Measurements from ENCODE around the gene CLCN6. TPM values are rescaled to one million over a fixed set of nuclear protein-coding genes. Genes with fewer than 3 reads are reported as not detected.
A peak's percentile ranks its signal among the peaks of the same experiment; 100 is the strongest.

The CLCN6 gene
- total and polyA plus RNA-seq, 2 of the 13 experiments (the other 11 are each of a cell fraction or from before 2014, with no cell fraction given): 14.9 to 19.3 TPM

DNA sequence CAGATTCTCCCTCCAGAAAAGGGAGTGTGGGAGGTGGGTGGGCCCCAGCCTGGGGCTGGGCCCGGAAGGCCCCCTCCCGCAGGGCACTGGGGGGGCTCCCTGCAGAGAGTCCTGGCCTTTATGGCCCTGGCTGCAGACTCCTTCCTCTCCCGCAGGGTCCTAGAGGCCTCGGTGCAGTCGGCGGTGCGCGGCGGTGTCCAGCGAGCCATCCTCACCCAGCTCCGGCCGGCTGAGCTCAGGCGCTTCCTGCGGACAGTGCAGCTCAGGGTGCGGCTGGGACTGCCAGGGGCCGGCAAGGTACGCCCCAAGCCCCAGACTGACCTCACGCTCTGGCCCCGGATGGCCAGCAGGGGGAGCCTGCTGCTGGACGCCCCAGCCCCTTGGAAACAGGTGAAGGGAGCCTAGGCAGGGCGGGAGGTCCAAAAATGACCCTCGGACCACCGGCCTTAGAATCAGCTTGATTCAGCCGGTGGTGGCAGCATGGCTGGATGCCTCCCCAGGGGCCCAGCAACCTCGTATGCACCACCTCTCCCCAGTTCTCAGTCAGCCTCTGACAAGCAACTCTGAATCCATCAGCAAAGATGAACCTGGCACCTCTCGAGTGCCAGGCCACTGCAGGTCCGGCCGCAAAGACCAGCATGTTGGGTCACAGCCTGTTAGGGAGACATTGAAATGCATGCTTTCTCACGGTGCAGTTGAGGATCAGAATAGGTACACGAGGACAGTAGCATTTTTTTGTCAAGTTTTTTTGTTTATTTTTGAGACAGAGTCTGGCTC, 20.8 kb upstream of the CLCN6 start (continued):
- TF ChIP-seq SKI (IDR thresholded peaks at IDR 0.05; ENCODE audit: partially characterized antibody) (no peak), MYNN (CRISPR knock-in tag; IDR thresholded peaks at IDR 0.05; ENCODE audit: low read depth) (no peak), ZNF543 (CRISPR knock-in tag; IDR thresholded peaks at IDR 0.05) (0 out of 2 replicates have a peak, but pooled peaks have one; percentile 63), ZNF607 (CRISPR knock-in tag; IDR thresholded peaks at IDR 0.05; ENCODE audit: borderline replicate concordance) (no peak), CBX5 (CRISPR knock-in tag; IDR thresholded peaks at IDR 0.05; ENCODE audit: borderline replicate concordance) (peak; percentile 41; the same call in 1 of the 2 replicates), TRIM24 (CRISPR knock-in tag; IDR thresholded peaks at IDR 0.05) (no peak), FOSL2 (CRISPR knock-in tag; IDR thresholded peaks at IDR 0.05) (peak; percentile 35; the same call in 1 of the 2 replicates), ZNF766 (CRISPR knock-in tag; IDR thresholded peaks at IDR 0.05; ENCODE audit: borderline replicate concordance) (no peak), ZNF839 (CRISPR knock-in tag; IDR thresholded peaks at IDR 0.05; ENCODE audit: borderline replicate concordance) (no peak), NONO (IDR thresholded peaks at IDR 0.05) (no peak), NONO (CRISPR knock-in tag; conservative IDR thresholded peaks at IDR 0.05) (peak; percentile 67; the same call in 1 of the 2 replicates), HIVEP1 (CRISPR knock-in tag; IDR thresholded peaks at IDR 0.05) (peak; percentile 12; the same call in 1 of the 2 replicates), ESRRA (CRISPR knock-in tag; IDR thresholded peaks at IDR 0.05; ENCODE audit: low read depth) (no peak), JUND (CRISPR knock-in tag; IDR thresholded peaks at IDR 0.05) (no peak), NFATC3 (CRISPR knock-in tag; IDR thresholded peaks at IDR 0.05) (no peak), MED8 (CRISPR knock-in tag; IDR thresholded peaks at IDR 0.05; ENCODE audit: insufficient replicate concordance) (no peak), TEAD2 (CRISPR knock-in tag; IDR thresholded peaks at IDR 0.05) (no peak)
- TF ChIP-seq, protein P1, sequence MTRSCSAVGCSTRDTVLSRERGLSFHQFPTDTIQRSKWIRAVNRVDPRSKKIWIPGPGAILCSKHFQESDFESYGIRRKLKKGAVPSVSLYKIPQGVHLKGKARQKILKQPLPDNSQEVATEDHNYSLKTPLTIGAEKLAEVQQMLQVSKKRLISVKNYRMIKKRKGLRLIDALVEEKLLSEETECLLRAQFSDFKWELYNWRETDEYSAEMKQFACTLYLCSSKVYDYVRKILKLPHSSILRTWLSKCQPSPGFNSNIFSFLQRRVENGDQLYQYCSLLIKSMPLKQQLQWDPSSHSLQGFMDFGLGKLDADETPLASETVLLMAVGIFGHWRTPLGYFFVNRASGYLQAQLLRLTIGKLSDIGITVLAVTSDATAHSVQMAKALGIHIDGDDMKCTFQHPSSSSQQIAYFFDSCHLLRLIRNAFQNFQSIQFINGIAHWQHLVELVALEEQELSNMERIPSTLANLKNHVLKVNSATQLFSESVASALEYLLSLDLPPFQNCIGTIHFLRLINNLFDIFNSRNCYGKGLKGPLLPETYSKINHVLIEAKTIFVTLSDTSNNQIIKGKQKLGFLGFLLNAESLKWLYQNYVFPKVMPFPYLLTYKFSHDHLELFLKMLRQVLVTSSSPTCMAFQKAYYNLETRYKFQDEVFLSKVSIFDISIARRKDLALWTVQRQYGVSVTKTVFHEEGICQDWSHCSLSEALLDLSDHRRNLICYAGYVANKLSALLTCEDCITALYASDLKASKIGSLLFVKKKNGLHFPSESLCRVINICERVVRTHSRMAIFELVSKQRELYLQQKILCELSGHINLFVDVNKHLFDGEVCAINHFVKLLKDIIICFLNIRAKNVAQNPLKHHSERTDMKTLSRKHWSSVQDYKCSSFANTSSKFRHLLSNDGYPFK (CRISPR knock-in tag; IDR thresholded peaks at IDR 0.05; ENCODE audit: borderline replicate concordance): 0 out of 2 replicates have a peak, but pooled peaks have one; percentile 22
- TF ChIP-seq, protein P2, sequence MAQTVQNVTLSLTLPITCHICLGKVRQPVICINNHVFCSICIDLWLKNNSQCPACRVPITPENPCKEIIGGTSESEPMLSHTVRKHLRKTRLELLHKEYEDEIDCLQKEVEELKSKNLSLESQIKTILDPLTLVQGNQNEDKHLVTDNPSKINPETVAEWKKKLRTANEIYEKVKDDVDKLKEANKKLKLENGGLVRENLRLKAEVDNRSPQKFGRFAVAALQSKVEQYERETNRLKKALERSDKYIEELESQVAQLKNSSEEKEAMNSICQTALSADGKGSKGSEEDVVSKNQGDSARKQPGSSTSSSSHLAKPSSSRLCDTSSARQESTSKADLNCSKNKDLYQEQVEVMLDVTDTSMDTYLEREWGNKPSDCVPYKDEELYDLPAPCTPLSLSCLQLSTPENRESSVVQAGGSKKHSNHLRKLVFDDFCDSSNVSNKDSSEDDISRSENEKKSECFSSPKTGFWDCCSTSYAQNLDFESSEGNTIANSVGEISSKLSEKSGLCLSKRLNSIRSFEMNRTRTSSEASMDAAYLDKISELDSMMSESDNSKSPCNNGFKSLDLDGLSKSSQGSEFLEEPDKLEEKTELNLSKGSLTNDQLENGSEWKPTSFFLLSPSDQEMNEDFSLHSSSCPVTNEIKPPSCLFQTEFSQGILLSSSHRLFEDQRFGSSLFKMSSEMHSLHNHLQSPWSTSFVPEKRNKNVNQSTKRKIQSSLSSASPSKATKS (CRISPR knock-in tag; IDR thresholded peaks at IDR 0.05): no peak
- TF ChIP-seq, protein P3, sequence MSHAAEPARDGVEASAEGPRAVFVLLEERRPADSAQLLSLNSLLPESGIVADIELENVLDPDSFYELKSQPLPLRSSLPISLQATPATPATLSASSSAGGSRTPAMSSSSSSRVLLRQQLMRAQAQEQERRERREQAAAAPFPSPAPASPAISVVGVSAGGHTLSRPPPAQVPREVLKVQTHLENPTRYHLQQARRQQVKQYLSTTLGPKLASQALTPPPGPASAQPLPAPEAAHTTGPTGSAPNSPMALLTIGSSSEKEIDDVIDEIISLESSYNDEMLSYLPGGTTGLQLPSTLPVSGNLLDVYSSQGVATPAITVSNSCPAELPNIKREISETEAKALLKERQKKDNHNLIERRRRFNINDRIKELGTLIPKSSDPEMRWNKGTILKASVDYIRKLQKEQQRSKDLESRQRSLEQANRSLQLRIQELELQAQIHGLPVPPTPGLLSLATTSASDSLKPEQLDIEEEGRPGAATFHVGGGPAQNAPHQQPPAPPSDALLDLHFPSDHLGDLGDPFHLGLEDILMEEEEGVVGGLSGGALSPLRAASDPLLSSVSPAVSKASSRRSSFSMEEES (CRISPR knock-in tag; IDR thresholded peaks at IDR 0.05): peak; percentile 23; the same call in 1 of the 2 replicates
- TF ChIP-seq, protein P4, sequence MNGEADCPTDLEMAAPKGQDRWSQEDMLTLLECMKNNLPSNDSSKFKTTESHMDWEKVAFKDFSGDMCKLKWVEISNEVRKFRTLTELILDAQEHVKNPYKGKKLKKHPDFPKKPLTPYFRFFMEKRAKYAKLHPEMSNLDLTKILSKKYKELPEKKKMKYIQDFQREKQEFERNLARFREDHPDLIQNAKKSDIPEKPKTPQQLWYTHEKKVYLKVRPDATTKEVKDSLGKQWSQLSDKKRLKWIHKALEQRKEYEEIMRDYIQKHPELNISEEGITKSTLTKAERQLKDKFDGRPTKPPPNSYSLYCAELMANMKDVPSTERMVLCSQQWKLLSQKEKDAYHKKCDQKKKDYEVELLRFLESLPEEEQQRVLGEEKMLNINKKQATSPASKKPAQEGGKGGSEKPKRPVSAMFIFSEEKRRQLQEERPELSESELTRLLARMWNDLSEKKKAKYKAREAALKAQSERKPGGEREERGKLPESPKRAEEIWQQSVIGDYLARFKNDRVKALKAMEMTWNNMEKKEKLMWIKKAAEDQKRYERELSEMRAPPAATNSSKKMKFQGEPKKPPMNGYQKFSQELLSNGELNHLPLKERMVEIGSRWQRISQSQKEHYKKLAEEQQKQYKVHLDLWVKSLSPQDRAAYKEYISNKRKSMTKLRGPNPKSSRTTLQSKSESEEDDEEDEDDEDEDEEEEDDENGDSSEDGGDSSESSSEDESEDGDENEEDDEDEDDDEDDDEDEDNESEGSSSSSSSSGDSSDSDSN (CRISPR knock-in tag; IDR thresholded peaks at IDR 0.05): peak; percentile 96

Data from HepG2 (cell line).